SK-N-SH treated with all-trans-retinoic acid at 6 μM for 48 hours (cell line): Measurements from ENCODE around the gene ADAMTS18.

Source experiments
- ARNTL ChIP-seq: fragments of 450-650 bp; formaldehyde crosslinking; IDR thresholded peaks from 2 replicates; pipeline ENCODE4 v1.5.0; 2020; ENCODE audit warnings: low read depth, mild to moderate bottlenecking, moderate library complexity, borderline replicate concordance
- CSDC2 ChIP-seq: fragments of 250-450 bp; sonication (Bioruptor Pico); IDR thresholded peaks from 2 replicates; pipeline ENCODE4 v1.5.0; 2020; ENCODE audit warnings: mild to moderate bottlenecking, moderate library complexity
- CSRNP3 ChIP-seq: fragments of 250-450 bp; sonication (Bioruptor Pico); IDR thresholded peaks from 2 replicates; pipeline ENCODE4 v1.5.1; 2021; ENCODE audit warnings: mild to moderate bottlenecking, moderate library complexity
- ESRRG ChIP-seq: fragments of 250-450 bp; sonication (Bioruptor Pico); IDR thresholded peaks from 2 replicates; pipeline ENCODE4 v1.6.1; 2021; ENCODE audit warnings: mild to moderate bottlenecking
- GLIS3 ChIP-seq: fragments of 250-450 bp; sonication (Bioruptor Pico); IDR thresholded peaks from 2 replicates; pipeline ENCODE4 v1.5.0; 2020; ENCODE audit warnings: mild to moderate bottlenecking, moderate library complexity
- RARB ChIP-seq: fragments of 250-450 bp; sonication (Bioruptor Pico); IDR thresholded peaks from 2 replicates; pipeline ENCODE4 v1.8.0; 2021; ENCODE audit warnings: mild to moderate bottlenecking, moderate library complexity
- TCF4 ChIP-seq: fragments of 250-450 bp; sonication (Bioruptor Pico); IDR thresholded peaks from 2 replicates; pipeline ENCODE4 v1.8.0; 2021; ENCODE audit warnings: mild to moderate bottlenecking, moderate library complexity, borderline replicate concordance
- TOX ChIP-seq: fragments of 250-450 bp; sonication (Bioruptor Pico); IDR thresholded peaks from 2 replicates; pipeline ENCODE4 v1.8.0; 2021; ENCODE audit warnings: mild to moderate bottlenecking, moderate library complexity, borderline replicate concordance
- ZFP3 ChIP-seq: fragments of 250-450 bp; sonication (Bioruptor Pico); IDR thresholded peaks from 2 replicates; pipeline ENCODE4 v1.5.0; 2020; ENCODE audit warnings: mild to moderate bottlenecking, moderate library complexity
- ZFP30 ChIP-seq: fragments of 450-650 bp; formaldehyde crosslinking; IDR thresholded peaks from 2 replicates; pipeline ENCODE4 v1.5.0; 2022; ENCODE audit warnings: mild to moderate bottlenecking, moderate library complexity
- ZNF70 ChIP-seq: fragments of 450-650 bp; formaldehyde crosslinking; IDR thresholded peaks from 2 replicates; pipeline ENCODE4 v1.5.0; 2020; ENCODE audit warnings: mild to moderate bottlenecking, moderate library complexity
- ZNF8 ChIP-seq: fragments of 450-650 bp; formaldehyde crosslinking; IDR thresholded peaks from 2 replicates; pipeline ENCODE4 v1.5.0; 2020; ENCODE audit warnings: mild to moderate bottlenecking, moderate library complexity
- TF ChIP-seq, protein P1 (sequence below): fragments of 250-450 bp; sonication (Bioruptor Pico); IDR thresholded peaks from 2 replicates; pipeline ENCODE4 v1.8.0; 2020; ENCODE audit warnings: mild to moderate bottlenecking, moderate library complexity, borderline replicate concordance
- TF ChIP-seq, protein P2 (sequence below): fragments of 250-450 bp; sonication (Bioruptor Pico); IDR thresholded peaks from 2 replicates; pipeline ENCODE4 v1.8.0; 2021; ENCODE audit warnings: low read depth, mild to moderate bottlenecking, moderate library complexity, borderline replicate concordance

DNA sequence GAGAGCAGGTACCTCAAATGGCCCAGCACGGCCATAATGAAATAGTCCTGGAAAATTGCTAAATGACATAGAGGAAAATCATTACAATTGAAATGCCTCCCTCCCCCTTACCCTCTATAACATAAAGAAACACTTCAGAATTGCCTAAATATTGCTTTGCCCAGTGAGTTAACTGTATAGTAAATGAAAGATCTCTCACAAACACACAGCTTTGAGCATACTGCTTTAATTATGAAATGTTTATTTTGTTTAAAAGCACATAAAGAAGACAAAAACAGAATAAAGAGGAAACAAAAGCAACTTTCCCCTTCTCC, 9.3 kb upstream of the ADAMTS18 start:
- no peak for TF ChIP-seq TOX (CRISPR knock-in tag)
- no peak for TF ChIP-seq ZFP3 (CRISPR knock-in tag)
- TF ChIP-seq ARNTL (CRISPR knock-in tag) = no peak
- no peak for TF ChIP-seq ZNF70
- no peak for TF ChIP-seq GLIS3
- TF ChIP-seq CSDC2 (CRISPR knock-in tag) = no peak
- TF ChIP-seq TCF4 (CRISPR knock-in tag) = no peak
- no peak for TF ChIP-seq ESRRG (CRISPR knock-in tag)
- TF ChIP-seq, protein P1, sequence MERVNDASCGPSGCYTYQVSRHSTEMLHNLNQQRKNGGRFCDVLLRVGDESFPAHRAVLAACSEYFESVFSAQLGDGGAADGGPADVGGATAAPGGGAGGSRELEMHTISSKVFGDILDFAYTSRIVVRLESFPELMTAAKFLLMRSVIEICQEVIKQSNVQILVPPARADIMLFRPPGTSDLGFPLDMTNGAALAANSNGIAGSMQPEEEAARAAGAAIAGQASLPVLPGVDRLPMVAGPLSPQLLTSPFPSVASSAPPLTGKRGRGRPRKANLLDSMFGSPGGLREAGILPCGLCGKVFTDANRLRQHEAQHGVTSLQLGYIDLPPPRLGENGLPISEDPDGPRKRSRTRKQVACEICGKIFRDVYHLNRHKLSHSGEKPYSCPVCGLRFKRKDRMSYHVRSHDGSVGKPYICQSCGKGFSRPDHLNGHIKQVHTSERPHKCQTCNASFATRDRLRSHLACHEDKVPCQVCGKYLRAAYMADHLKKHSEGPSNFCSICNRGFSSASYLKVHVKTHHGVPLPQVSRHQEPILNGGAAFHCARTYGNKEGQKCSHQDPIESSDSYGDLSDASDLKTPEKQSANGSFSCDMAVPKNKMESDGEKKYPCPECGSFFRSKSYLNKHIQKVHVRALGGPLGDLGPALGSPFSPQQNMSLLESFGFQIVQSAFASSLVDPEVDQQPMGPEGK (CRISPR knock-in tag) = no peak
- TF ChIP-seq ZFP30 (CRISPR knock-in tag) = no peak
- TF ChIP-seq RARB (CRISPR knock-in tag) = no peak
- TF ChIP-seq CSRNP3 = no peak
- TF ChIP-seq, protein P2, sequence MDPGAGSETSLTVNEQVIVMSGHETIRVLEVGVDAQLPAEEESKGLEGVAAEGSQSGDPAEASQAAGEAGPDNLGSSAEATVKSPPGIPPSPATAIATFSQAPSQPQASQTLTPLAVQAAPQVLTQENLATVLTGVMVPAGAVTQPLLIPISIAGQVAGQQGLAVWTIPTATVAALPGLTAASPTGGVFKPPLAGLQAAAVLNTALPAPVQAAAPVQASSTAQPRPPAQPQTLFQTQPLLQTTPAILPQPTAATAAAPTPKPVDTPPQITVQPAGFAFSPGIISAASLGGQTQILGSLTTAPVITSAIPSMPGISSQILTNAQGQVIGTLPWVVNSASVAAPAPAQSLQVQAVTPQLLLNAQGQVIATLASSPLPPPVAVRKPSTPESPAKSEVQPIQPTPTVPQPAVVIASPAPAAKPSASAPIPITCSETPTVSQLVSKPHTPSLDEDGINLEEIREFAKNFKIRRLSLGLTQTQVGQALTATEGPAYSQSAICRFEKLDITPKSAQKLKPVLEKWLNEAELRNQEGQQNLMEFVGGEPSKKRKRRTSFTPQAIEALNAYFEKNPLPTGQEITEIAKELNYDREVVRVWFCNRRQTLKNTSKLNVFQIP (CRISPR knock-in tag) = no peak
- no peak for TF ChIP-seq ZNF8 (CRISPR knock-in tag)
